ENCODE measurements around the gene ADAMTS5.

The ADAMTS5 gene

GRCh38 chr21:26967062-26967913 lies at the start of gene ADAMTS5:
Gene ADAMTS5 (minus strand): TSS chr21:26967088. CDS start chr21:26966391, 697 bp downstream.
- in situ Hi-C loops (cut with MboI; ENCODE audit: low sequenced_read_pairs): no loop called here

DNA sequence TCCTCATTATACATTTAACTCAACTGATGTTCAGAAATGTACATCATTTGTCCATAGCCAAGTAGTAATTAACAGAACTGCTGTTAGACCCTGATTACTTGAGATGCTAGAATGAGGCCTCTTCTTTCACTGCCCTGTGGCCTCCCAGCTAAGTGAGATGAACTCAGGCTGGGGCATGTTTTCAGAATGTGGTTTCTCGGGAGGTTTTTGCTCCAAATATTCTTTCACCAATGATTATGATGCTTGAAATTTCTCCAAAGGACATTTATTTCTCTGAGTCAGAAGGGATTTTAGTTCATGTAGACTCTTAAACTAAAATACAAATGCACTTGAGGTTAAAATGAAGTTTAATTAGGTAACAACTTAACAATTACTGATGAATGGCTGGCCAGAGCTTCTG lies 34.6 kb upstream of the ADAMTS5 start:
- in situ Hi-C loops (cut with MboI; ENCODE audit: low sequenced_read_pairs): no loop called here

GRCh38 chr21:26983576-26983975 lies 16.7 kb upstream of the ADAMTS5 start:
- in situ Hi-C loops (cut with MboI; ENCODE audit: low sequenced_read_pairs): no loop called here

GRCh38 chr21:26982767-26983166 lies 15.9 kb upstream of the ADAMTS5 start:
- in situ Hi-C loops (cut with MboI; ENCODE audit: low sequenced_read_pairs): no loop called here

DNA sequence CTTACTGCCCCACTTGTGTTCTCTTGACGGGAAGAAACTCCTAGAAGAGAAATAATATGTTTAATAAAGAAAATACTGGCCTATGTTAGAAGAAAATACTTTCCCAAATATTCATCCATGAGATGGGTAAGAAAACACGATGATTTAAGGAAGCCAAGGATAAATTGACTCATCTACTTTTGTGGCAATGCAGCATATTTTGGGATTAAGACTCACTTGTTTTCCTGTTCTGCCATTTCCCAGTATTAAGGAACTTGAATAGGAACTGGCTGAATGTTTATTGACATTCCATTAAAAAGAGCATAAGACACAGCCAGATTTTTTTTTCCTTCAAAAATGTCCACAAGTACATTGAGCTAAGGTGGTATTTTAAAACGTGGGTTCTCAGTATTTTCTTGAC lies 10.9 kb upstream of the ADAMTS5 start:
- in situ Hi-C loops (cut with MboI; ENCODE audit: low sequenced_read_pairs): no loop called here

GRCh38 chr21:26973226-26973625 lies 6.3 kb upstream of the ADAMTS5 start:
- in situ Hi-C loops (cut with MboI; ENCODE audit: low sequenced_read_pairs): no loop called here

DNA sequence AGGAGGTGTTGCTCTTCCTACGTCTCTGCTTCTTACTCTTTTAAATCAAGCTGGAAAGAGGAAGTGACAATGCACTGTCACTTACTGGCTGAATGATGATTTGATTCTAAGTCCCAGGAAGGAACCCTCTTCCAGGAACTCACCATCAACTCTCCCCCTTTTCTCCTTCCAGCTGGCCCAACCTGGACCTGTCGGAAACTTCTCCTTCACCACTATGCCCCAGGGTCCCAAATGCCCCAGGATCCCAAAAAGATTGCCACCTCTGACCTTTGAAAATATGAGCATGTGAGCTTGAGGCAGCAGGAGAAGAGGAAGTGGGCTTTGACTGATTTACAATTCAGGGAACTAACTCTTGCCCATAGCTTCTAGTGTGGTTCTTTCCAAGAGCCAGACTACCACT lies 5.3 kb upstream of the ADAMTS5 start:
- in situ Hi-C loops (cut with MboI; ENCODE audit: low sequenced_read_pairs): no loop called here

GRCh38 chr21:26969971-26970725 lies 3.3 kb upstream of the ADAMTS5 start:
- in situ Hi-C loops (cut with MboI; ENCODE audit: low sequenced_read_pairs): no loop called here

GRCh38 chr21:26966649-26967061 lies 233 bp downstream of the ADAMTS5 start:
- in situ Hi-C loops (cut with MboI; ENCODE audit: low sequenced_read_pairs): no loop called here

DNA sequence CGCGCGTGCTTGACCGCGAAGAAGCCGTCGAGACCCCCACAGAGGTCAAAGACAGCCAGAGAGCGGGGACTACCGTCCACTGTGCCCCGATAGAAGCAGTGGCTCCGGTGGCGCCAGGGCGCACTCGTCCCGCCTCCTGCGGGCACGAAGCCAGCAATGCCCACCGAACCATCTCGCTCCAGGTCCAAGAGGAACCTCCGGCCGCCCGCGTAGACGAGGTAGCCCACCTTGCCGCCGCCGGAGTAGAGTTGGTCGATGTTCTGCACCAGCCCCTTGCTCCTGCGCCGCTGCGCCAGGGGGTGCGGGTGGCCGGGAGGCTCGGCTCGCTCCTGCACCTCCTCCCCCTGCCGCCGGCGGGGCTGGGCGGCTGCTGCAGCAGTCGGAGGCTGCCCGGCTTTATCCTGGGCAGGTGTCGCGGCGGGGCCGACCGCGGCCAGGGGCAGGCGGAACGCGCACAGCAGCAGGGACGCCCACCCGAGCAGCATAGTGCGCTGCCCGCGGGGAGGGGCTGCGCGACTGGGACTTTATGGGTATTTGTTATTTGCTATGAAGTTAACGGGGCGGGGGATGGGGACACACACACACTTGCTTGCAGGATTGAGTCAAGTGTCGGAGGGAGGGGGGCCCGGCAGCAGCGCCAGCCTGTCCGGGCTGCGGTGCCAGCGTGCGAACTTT lies 844 bp downstream of the ADAMTS5 start:
- in situ Hi-C loops (cut with MboI; ENCODE audit: low sequenced_read_pairs): no loop called here

DNA sequence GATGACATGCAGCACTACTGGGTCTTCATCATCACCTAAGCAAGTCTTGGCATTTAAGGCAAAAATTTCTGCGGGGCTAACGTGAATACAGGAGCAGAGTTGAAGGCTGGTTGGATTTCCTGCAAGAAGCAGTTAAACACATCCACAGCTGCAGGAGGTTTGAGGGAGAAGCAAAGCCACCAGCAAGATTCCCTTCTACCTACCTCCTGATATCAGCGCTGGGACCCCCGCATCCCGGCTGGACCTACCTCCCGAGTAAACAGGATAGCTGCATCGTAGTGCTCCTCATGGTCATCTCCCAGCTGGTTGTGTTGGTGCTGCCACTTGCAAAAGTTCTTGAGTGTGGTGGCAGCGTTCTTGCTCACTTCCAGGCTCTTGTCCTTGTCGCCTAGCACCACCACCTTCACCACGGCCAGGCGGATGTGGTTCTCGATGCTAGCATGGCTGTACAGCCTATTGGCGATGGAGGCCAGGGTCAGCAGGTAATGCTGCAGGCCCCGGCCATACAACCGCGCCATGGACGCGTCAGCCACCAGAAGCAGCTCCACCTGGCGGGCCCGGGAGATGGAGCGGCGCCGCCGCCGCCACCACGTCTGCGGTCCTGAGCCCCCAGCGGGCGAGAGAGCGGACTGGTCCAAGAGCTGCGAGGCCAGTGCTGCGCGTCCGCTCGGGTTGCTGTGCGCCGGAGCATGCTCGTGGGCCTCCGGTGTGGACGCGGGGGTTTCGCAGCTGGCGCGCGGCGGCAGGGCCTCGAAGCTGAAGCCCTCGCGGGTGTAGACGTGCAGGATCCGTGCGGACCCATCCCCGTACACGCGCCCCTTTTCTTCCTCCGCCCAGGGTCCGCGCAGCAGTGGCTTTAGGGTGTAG lies 1.6 kb downstream of the ADAMTS5 start:
- in situ Hi-C loops (cut with MboI; ENCODE audit: low sequenced_read_pairs): no loop called here

DNA sequence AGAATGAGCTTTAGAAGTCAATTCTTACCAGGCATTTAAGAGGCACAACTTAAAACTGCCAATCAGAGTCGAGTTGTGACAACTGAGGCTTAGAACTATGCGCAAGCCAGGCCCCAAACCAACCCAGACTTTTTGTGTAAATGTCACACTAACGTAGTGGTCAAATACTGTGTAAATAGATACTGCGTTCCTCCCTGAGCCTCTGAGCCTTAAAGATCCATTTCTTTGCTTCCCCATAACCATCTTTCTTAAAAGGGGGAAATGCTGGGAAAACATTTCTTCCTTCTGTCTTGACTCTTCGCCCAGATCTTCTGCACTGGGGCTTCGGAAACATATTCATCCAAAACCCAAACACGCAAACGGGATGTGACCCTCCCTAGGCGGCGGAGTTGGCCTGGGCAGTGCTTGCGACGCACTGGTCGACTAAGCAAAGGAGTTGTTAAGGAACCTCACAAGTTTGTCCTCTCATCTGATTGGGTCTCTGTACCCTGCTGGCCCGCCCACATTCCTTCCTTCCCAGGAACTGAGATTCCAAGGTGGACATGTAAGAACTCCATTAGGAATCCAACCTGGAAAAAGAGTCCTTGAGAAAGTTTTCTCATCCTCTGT lies 2.6 kb downstream of the ADAMTS5 start:
- in situ Hi-C loops (cut with MboI; ENCODE audit: low sequenced_read_pairs): no loop called here

- in situ Hi-C loops (cut with MboI; ENCODE audit: low sequenced_read_pairs): no loop called here
These were observed 4.2 kb downstream of the ADAMTS5 start for GRCh38 chr21:26962621-26963181.

- in situ Hi-C loops (cut with MboI; ENCODE audit: low sequenced_read_pairs): no loop called here
These were observed 5.2 kb downstream of the ADAMTS5 start for GRCh38 chr21:26961698-26962097.

DNA sequence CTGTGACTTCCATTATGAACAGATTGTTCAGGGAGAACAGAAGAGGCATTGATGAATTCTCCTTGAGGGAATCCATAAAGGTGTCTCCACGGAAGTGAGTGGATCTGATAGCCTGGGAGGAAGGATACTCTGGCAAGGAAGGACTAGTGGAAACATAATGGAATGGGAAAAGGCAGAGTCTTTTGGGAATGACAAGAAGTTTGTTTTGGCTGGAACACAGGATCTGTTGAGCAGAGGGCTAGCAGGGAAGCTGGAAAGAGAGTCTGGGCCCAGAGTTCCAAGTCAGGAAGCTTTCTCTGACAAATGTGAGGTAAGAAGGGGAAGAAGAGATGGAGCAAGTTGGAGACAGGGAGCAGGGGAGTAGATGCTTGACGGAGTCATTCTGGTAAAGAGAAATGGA lies 8.1 kb downstream of the ADAMTS5 start:
- in situ Hi-C loops (cut with MboI; ENCODE audit: low sequenced_read_pairs): no loop called here

- in situ Hi-C loops (cut with MboI; ENCODE audit: low sequenced_read_pairs): no loop called here
These were observed 10.1 kb downstream of the ADAMTS5 start for GRCh38 chr21:26956813-26957212.

GRCh38 chr21:26956216-26956615 lies 10.7 kb downstream of the ADAMTS5 start:
- in situ Hi-C loops (cut with MboI; ENCODE audit: low sequenced_read_pairs): no loop called here

GRCh38 chr21:26954662-26955121 lies 12.2 kb downstream of the ADAMTS5 start:
- in situ Hi-C loops (cut with MboI; ENCODE audit: low sequenced_read_pairs): no loop called here

DNA sequence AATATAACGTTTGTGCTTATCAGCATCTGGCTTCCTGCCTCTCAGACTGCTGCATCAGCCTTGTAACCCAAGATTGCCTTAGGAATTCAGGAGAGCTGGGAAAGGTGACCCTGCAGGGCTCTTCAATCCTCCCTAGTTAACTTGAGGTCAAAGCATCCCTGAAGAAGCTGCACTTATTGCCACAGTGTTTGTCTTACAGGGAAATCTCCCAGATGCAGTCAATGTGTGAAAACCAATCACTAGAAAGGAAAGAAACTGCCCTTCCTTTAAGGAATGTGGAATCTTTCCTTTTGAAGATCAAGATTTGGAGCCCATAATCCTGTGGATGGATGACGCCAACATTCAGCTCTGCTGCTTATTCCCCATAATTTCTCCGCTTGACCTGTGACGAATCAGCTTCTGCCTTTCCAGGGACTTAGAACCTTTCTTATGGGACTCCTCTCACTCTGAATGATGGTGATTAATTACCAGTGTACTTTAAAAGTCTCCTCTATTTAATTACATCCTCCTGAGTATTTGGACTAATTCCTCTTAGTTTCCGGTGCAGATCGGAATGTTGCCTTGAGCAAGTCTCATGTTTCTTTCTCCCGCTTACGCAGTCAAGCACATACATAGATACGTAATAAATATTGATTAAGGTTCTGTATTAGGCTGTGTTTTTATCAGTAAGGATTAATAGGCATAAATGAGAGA lies 14.4 kb downstream of the ADAMTS5 start:
- in situ Hi-C loops (cut with MboI; ENCODE audit: low sequenced_read_pairs): no loop called here

All from HL-60/S4 treated with retinoic acid at 250 ng/mL for 4 days and 3 days (cell line).